ENCODE results near the gene CSMD2.

The CSMD2 gene

GRCh38 chr1:33703464-33703863 is 461.6 kb downstream of the CSMD2 start:
- in situ Hi-C loops (cut with MboI; ENCODE audit: low sequenced_read_pairs), result no loop called here

- in situ Hi-C loops (cut with MboI; ENCODE audit: low sequenced_read_pairs), result no loop called here
These were observed 466.5 kb downstream of the CSMD2 start for GRCh38 chr1:33698361-33699035.

- in situ Hi-C loops (cut with MboI; ENCODE audit: low sequenced_read_pairs), result no loop called here
These were observed 467.2 kb downstream of the CSMD2 start for GRCh38 chr1:33697816-33698215.

GRCh38 chr1:33696962-33697361 is 468.1 kb downstream of the CSMD2 start:
- in situ Hi-C loops (cut with MboI; ENCODE audit: low sequenced_read_pairs), result no loop called here

- in situ Hi-C loops (cut with MboI; ENCODE audit: low sequenced_read_pairs), result no loop called here
These were observed 468.7 kb downstream of the CSMD2 start for GRCh38 chr1:33696311-33696710.

GRCh38 chr1:33692206-33693188 is 472.5 kb downstream of the CSMD2 start:
- in situ Hi-C loops (cut with MboI; ENCODE audit: low sequenced_read_pairs), result no loop called here

- in situ Hi-C loops (cut with MboI; ENCODE audit: low sequenced_read_pairs), result no loop called here
These were observed 478.0 kb downstream of the CSMD2 start for GRCh38 chr1:33687000-33687399.

- in situ Hi-C loops (cut with MboI; ENCODE audit: low sequenced_read_pairs), result no loop called here
These were observed 478.5 kb downstream of the CSMD2 start for GRCh38 chr1:33686551-33686950.

- in situ Hi-C loops (cut with MboI; ENCODE audit: low sequenced_read_pairs), result no loop called here
These were observed 479.8 kb downstream of the CSMD2 start for GRCh38 chr1:33685256-33685655.

- in situ Hi-C loops (cut with MboI; ENCODE audit: low sequenced_read_pairs), result no loop called here
These were observed 480.4 kb downstream of the CSMD2 start for GRCh38 chr1:33684396-33685179.

GRCh38 chr1:33683913-33684312 is 481.1 kb downstream of the CSMD2 start:
- in situ Hi-C loops (cut with MboI; ENCODE audit: low sequenced_read_pairs), result no loop called here

GRCh38 chr1:33682371-33682770 is 482.7 kb downstream of the CSMD2 start:
- in situ Hi-C loops (cut with MboI; ENCODE audit: low sequenced_read_pairs), result no loop called here

- in situ Hi-C loops (cut with MboI; ENCODE audit: low sequenced_read_pairs), result no loop called here
These were observed 484.7 kb downstream of the CSMD2 start for GRCh38 chr1:33680281-33680840.

GRCh38 chr1:33670567-33670966 is 494.5 kb downstream of the CSMD2 start:
- in situ Hi-C loops (cut with MboI; ENCODE audit: low sequenced_read_pairs), result no loop called here

- in situ Hi-C loops (cut with MboI; ENCODE audit: low sequenced_read_pairs), result no loop called here
These were observed 496.3 kb downstream of the CSMD2 start for GRCh38 chr1:33668695-33669094.

GRCh38 chr1:33667386-33668282 is 497.4 kb downstream of the CSMD2 start:
- in situ Hi-C loops (cut with MboI; ENCODE audit: low sequenced_read_pairs), result no loop called here

GRCh38 chr1:33666616-33667015 is 498.4 kb downstream of the CSMD2 start:
- in situ Hi-C loops (cut with MboI; ENCODE audit: low sequenced_read_pairs), result no loop called here

GRCh38 chr1:33661811-33662454 is 503.1 kb downstream of the CSMD2 start:
- in situ Hi-C loops (cut with MboI; ENCODE audit: low sequenced_read_pairs), result no loop called here

GRCh38 chr1:33660956-33661355 is 504.1 kb downstream of the CSMD2 start:
- in situ Hi-C loops (cut with MboI; ENCODE audit: low sequenced_read_pairs), result no loop called here
